Trophoblast cell (in vitro differentiated cells and primary cell): ENCODE measurements around the gene SSH3.
A peak's percentile ranks its signal among the peaks of the same experiment; 100 is the strongest.

ENCODE experiments used
- DNase-seq, 2 donors: peaks; one replicate each; pipeline ENCODE4 v3.0.0-alpha.2; 2016
- H2AFZ ChIP-seq: 2 replicates; pipeline ENCODE4 v1.6.1; 2013; ENCODE audit warnings: low read length, moderate library complexity, mild to moderate bottlenecking; ENCODE audit not compliant: insufficient read depth, poor library complexity
- H2AK5ac ChIP-seq: 2 replicates; pipeline ENCODE4 v1.6.1; 2013; ENCODE audit warnings: mild to moderate bottlenecking, low read length
- H2BK120ac ChIP-seq: 2 replicates; pipeline ENCODE4 v1.6.1; 2013; ENCODE audit warnings: low read length, mild to moderate bottlenecking, moderate library complexity; ENCODE audit not compliant: insufficient read depth, poor library complexity
- H2BK12ac ChIP-seq: 2 replicates; pipeline ENCODE4 v1.6.1; 2013; ENCODE audit warnings: mild to moderate bottlenecking, low read length, moderate library complexity
- H2BK5ac ChIP-seq: 2 replicates; pipeline ENCODE4 v1.6.1; 2013; ENCODE audit warnings: low read length, low read depth, moderate library complexity, mild to moderate bottlenecking; ENCODE audit not compliant: poor library complexity
- H3K14ac ChIP-seq: 2 replicates; pipeline ENCODE4 v1.6.1; 2013; ENCODE audit warnings: mild to moderate bottlenecking, low read length
- H3K18ac ChIP-seq: 2 replicates; pipeline ENCODE4 v1.6.1; 2013; ENCODE audit warnings: mild to moderate bottlenecking, low read length
- H3K23ac ChIP-seq: 2 replicates; pipeline ENCODE4 v1.6.1; 2013; ENCODE audit warnings: low read length
- H3K27ac ChIP-seq: 2 replicates; pipeline ENCODE4 v1.5.1; 2013; ENCODE audit warnings: low read depth, mild to moderate bottlenecking, inconsistent platforms, low read length, moderate library complexity
- H3K27me3 ChIP-seq: 2 replicates; pipeline ENCODE4 v1.6.1; 2013; ENCODE audit warnings: inconsistent platforms, mild to moderate bottlenecking, low read length, moderate library complexity; ENCODE audit not compliant: insufficient read depth
- H3K36me3 ChIP-seq, 2 experiments: 1 replicate in 1 of 2; 2 replicates in 1 of 2; pipeline ENCODE4 v1.6.1; 2013; ENCODE audit warnings: low read length in 2 of 2, mild to moderate bottlenecking in 2 of 2, moderate library complexity in 1 of 2; ENCODE audit not compliant: insufficient read depth in 2 of 2, control insufficient read depth in 1 of 2
- H3K4ac ChIP-seq: 2 replicates; pipeline ENCODE4 v1.6.1; 2013; ENCODE audit warnings: low read depth, mild to moderate bottlenecking, low read length, moderate library complexity
- H3K4me1 ChIP-seq, 2 experiments: 1 replicate in 1 of 2; 2 replicates in 1 of 2; pipeline ENCODE4 v1.6.1; 2013; ENCODE audit warnings: low read length in 2 of 2, mild to moderate bottlenecking in 2 of 2, moderate library complexity in 1 of 2; ENCODE audit not compliant: insufficient read depth in 2 of 2, control insufficient read depth in 1 of 2
- H3K4me2 ChIP-seq: 2 replicates; pipeline ENCODE4 v1.6.1; 2013; ENCODE audit warnings: inconsistent platforms, mild to moderate bottlenecking, low read length, moderate library complexity
- H3K4me3 ChIP-seq: 2 replicates; pipeline ENCODE4 v1.5.1; 2013; ENCODE audit warnings: mild to moderate bottlenecking, low read depth, low read length, inconsistent platforms
- H3K79me1 ChIP-seq: one replicate; pipeline ENCODE4 v1.6.1; 2013; ENCODE audit warnings: low read length
- H3K79me2 ChIP-seq: 2 replicates; pipeline ENCODE4 v1.6.1; 2013; ENCODE audit warnings: low read length, mild to moderate bottlenecking; ENCODE audit not compliant: control insufficient read depth, insufficient read depth, poor library complexity
- H3K9ac ChIP-seq: 2 replicates; pipeline ENCODE4 v1.6.1; 2013; ENCODE audit warnings: mild to moderate bottlenecking, low read length
- H3K9me3 ChIP-seq: 2 replicates; pipeline ENCODE4 v1.6.1; 2013; ENCODE audit warnings: low read depth, mild to moderate bottlenecking, control low read depth, inconsistent platforms, low read length; ENCODE audit not compliant: insufficient read depth
- H4K12ac ChIP-seq: 2 replicates; pipeline ENCODE4 v1.6.1; 2013; ENCODE audit warnings: low read depth, mild to moderate bottlenecking, low read length, moderate library complexity
- H4K8ac ChIP-seq: 2 replicates; pipeline ENCODE4 v1.6.1; 2013; ENCODE audit warnings: low read depth, mild to moderate bottlenecking, low read length, moderate library complexity
- H4K91ac ChIP-seq: one replicate; pipeline ENCODE4 v1.6.1; 2013; ENCODE audit warnings: low read depth, mild to moderate bottlenecking, low read length, moderate library complexity
- WGBS: extraction: QIAGEN DNeasy Blood & Tissue Kit; methylation state at CpG from one replicate; pipeline ENCODE4 v1.1.7; 2013; ENCODE audit warnings: missing lambda C conversion rate; ENCODE audit not compliant: insufficient read length, insufficient coverage; ENCODE audit errors: extremely low coverage; 5-methylcytosine and 5-hydroxymethylcytosine counted together

The SSH3 gene

GRCh38 chr11:67289226-67289650, 14.1 kb upstream of the SSH3 start, which contains the start of gene ANKRD13D:
TSS of gene ANKRD13D (plus strand) at chr11:67289303. CDS start at chr11:67289461, 158 bp downstream.
- Histone ChIP-seq H2BK120ac (peak within 1 kb of the TSS; percentile 85), H4K91ac (peak within 1 kb of the TSS; percentile 84), H2BK5ac (peak within 1 kb of the TSS; percentile 79), H3K79me1 (peaks cover 13% of the 10 kb centered on the region), H3K4me1 (peaks cover 13 to 17% of the 10 kb centered on the region in 2 experiments), H3K4me3 (peak within 1 kb of the TSS; percentile 91), H3K36me3 (peaks cover 48 to 51% of the 10 kb centered on the region in 2 experiments), H4K8ac (peak within 1 kb of the TSS; percentile 92), H3K9ac (peak within 1 kb of the TSS; percentile 77), H3K4ac (peak within 1 kb of the TSS; percentile 90), H4K12ac (peak within 1 kb of the TSS; percentile 96), H3K23ac (peak within 1 kb of the TSS; percentile 17), H3K9me3 (peaks cover 3% of the 10 kb centered on the region), H2AK5ac (peak within 1 kb of the TSS; percentile 24), H3K27me3 (no peaks in the 10 kb centered on the region), H3K27ac (peak within 1 kb of the TSS; percentile 91), H3K4me2 (peak within 1 kb of the TSS; percentile 98), H3K14ac (peak within 1 kb of the TSS; percentile 91), H2BK12ac (no peak within 1 kb of the TSS), H3K18ac (peak within 1 kb of the TSS; percentile 97), H3K79me2 (peaks cover 10% of the 10 kb centered on the region), H2AFZ (peak within 1 kb of the TSS; percentile 68)
- no CpG with 5 or more reads among the region's 56 CpGs for WGBS
- peak in 1 of 2 donors; percentile 73 for DNase-seq

- WGBS, result no CpG with 5 or more reads among the region's 36 CpGs
These were observed 13.5 kb upstream of the SSH3 start for GRCh38 chr11:67289651-67290479.

GRCh38 chr11:67290801-67291200, 12.5 kb upstream of the SSH3 start:
- Histone ChIP-seq H3K4me3 (no peak overlapping the region), H3K14ac (no peak overlapping the region), H3K9me3 (peaks cover 3% of the 10 kb centered on the region), H4K12ac (no peak overlapping the region), H3K4me2 (no peak overlapping the region), H3K18ac (peak overlapping the region; percentile 10), H3K27me3 (no peaks in the 10 kb centered on the region), H3K27ac (no peak overlapping the region), H3K36me3 (peaks cover 37 to 38% of the 10 kb centered on the region in 2 experiments), H3K23ac (no peak overlapping the region), H2BK5ac (no peak overlapping the region), H3K79me1 (peaks cover 13% of the 10 kb centered on the region), H2BK12ac (no peak overlapping the region), H2BK120ac (no peak overlapping the region), H3K4ac (no peak overlapping the region), H4K91ac (no peak overlapping the region), H3K9ac (no peak overlapping the region), H4K8ac (no peak overlapping the region), H2AFZ (no peak overlapping the region), H3K79me2 (peaks cover 10% of the 10 kb centered on the region), H3K4me1 (peaks cover 13 to 17% of the 10 kb centered on the region in 2 experiments), H2AK5ac (no peak overlapping the region)
- no CpG with 5 or more reads among the region's 7 CpGs for WGBS
- DNase-seq, result no peak

More at GRCh38 chr11:67289651-67290479, 13.5 kb upstream of the SSH3 start:
- Histone ChIP-seq H3K79me1 (peaks cover 13% of the 10 kb centered on the region), H3K4me2 (peak overlapping the region; percentile 70), H3K4ac (peak overlapping the region; percentile 66), H4K91ac (peak overlapping the region; percentile 17), H4K12ac (peak overlapping the region; percentile 12), H3K79me2 (peaks cover 10% of the 10 kb centered on the region), H3K9ac (peak overlapping the region; percentile 61), H3K14ac (peak overlapping the region; percentile 68), H2BK12ac (no peak overlapping the region), H3K18ac (peak overlapping the region; percentile 92), H2AK5ac (peak overlapping the region; percentile 24), H3K4me3 (peak overlapping the region; percentile 73), H3K23ac (no peak overlapping the region), H3K4me1 (peaks cover 13 to 17% of the 10 kb centered on the region in 2 experiments), H3K36me3 (peaks cover 42 to 44% of the 10 kb centered on the region in 2 experiments), H3K27me3 (no peaks in the 10 kb centered on the region), H4K8ac (peak overlapping the region; percentile 44), H2AFZ (peak overlapping the region; percentile 12), H2BK5ac (peak overlapping the region; percentile 12), H2BK120ac (no peak overlapping the region), H3K27ac (peak overlapping the region; percentile 91), H3K9me3 (peaks cover 3% of the 10 kb centered on the region)
- peak in 1 of 2 donors; percentile 37 for DNase-seq

- Histone ChIP-seq H4K8ac (no peak overlapping the region), H3K27me3 (no peaks in the 10 kb centered on the region), H2AK5ac (no peak overlapping the region), H3K4me1 (peaks cover 13 to 17% of the 10 kb centered on the region in 2 experiments), H3K27ac (no peak overlapping the region), H2AFZ (no peak overlapping the region), H3K4me2 (no peak overlapping the region), H3K23ac (no peak overlapping the region), H3K14ac (no peak overlapping the region), H3K9me3 (peaks cover 2% of the 10 kb centered on the region), H2BK120ac (no peak overlapping the region), H3K4ac (no peak overlapping the region), H4K91ac (no peak overlapping the region), H2BK12ac (no peak overlapping the region), H3K18ac (no peak overlapping the region), H3K79me2 (peaks cover 10% of the 10 kb centered on the region), H3K79me1 (peaks cover 13% of the 10 kb centered on the region), H3K4me3 (no peak overlapping the region), H4K12ac (no peak overlapping the region), H3K9ac (no peak overlapping the region), H2BK5ac (no peak overlapping the region), H3K36me3 (peaks cover 31 to 32% of the 10 kb centered on the region in 2 experiments)
- no peak for DNase-seq
- WGBS, result no CpG with 5 or more reads among the region's 33 CpGs
These were observed 11.6 kb upstream of the SSH3 start for GRCh38 chr11:67291481-67292381.
